ENCODE data around the gene MRTO4. TPM values are rescaled to one million over a fixed set of nuclear protein-coding genes. Genes with fewer than 3 reads are reported as not detected.

The MRTO4 gene
- total and polyA plus RNA-seq, 9 of the 15 experiments (the other 6 are each of a cell fraction or from before 2014, with no cell fraction given) = 62.0 to 173 (median 146) TPM

DNA sequence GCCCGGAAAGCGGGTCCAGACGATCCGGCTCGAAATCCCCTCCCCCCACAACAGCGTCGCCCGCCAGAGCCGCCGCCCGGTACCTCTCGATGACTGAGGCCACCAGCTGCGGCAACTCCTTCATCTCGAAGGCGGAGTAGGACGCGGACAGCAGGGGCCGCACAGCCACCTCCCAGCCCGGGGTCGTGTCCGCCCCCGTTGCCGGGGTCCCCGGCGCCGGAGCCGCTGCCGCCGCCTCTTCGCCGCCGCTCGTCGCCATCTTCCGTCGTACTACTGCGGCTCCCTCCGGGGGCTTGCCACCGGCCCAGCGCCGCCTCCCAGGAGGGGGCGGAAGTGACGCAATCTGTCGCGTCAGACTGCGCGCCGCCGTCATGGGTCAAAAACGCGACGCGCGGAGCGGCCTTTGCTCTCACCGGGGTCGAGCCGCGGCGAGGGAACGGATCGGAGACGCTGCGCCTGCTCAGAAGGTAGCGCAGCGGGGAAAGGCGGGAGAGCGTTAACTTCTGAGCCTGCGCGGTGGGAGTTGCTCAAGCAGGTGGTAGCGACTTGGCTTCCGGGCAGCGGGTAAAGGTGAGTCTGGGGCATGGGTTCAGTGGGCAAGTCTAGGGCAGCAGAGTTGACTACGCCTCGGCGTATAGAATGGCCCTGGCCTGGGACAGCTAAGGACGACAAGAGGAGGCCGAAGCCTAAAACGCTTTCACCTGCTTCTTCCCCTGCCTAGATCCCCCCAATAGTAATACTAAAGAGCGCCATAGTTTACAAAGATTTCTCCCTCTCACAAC lies 41.4 kb upstream of the MRTO4 start, which contains the start of gene UBR4 (continued):
- TF ChIP-seq, protein P1, sequence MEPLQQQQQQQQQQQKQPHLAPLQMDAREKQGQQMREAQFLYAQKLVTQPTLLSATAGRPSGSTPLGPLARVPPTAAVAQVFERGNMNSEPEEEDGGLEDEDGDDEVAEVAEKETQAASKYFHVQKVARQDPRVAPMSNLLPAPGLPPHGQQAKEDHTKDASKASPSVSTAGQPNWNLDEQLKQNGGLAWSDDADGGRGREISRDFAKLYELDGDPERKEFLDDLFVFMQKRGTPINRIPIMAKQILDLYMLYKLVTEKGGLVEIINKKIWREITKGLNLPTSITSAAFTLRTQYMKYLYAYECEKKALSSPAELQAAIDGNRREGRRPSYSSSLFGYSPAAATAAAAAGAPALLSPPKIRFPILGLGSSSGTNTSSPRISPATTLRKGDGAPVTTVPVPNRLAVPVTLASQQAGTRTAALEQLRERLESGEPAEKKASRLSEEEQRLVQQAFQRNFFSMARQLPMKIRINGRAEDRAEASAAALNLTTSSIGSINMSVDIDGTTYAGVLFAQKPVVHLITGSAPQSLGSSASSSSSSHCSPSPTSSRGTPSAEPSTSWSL (CRISPR knock-in tag; IDR thresholded peaks at IDR 0.05; ENCODE audit: borderline replicate concordance) = no peak
- TF ChIP-seq ZNF79 (CRISPR knock-in tag; IDR thresholded peaks at IDR 0.05; ENCODE audit: low read depth) (no peak), RBM34 (IDR thresholded peaks at IDR 0.05; ENCODE audit: borderline replicate concordance, insufficient read depth, low read length) (peak; percentile 95; the same call in 1 of the 2 replicates), IRF2 (CRISPR knock-in tag; IDR thresholded peaks at IDR 0.05) (no peak), SREBF1 (IDR thresholded peaks at IDR 0.05; ENCODE audit: borderline replicate concordance, low read depth, low read length) (0 out of 2 replicates have a peak, but pooled peaks have one; percentile 28), ZFX (CRISPR knock-in tag; IDR thresholded peaks at IDR 0.05) (peak; percentile 96), SUPT5H (IDR thresholded peaks at IDR 0.05) (peak; percentile 95), TAL1 (IDR thresholded peaks at IDR 0.05) (no peak), NFRKB (IDR thresholded peaks at IDR 0.05; ENCODE audit: low read depth) (peak; percentile 87), COPS2 (conservative IDR thresholded peaks at IDR 0.05) (no peak), HNRNPL (IDR thresholded peaks at IDR 0.05; ENCODE audit: low read depth, low read length) (peak; percentile 54), NCOA2 (IDR thresholded peaks at IDR 0.05; ENCODE audit: partially characterized antibody in 2 of 2) (no peak), BCL6 (CRISPR knock-in tag; IDR thresholded peaks at IDR 0.05) (no peak), CEBPG (CRISPR knock-in tag; IDR thresholded peaks at IDR 0.05) (peak; percentile 99), CEBPG (tag; conservative IDR thresholded peaks at IDR 0.05 in 1 of 2, IDR thresholded peaks at IDR 0.05 in 1 of 2) (peak; percentile 99), ZNF75A (CRISPR knock-in tag; IDR thresholded peaks at IDR 0.05) (no peak), MYBL2 (IDR thresholded peaks at IDR 0.05; ENCODE audit: low read depth) (no peak), MYBL2 (CRISPR knock-in tag; IDR thresholded peaks at IDR 0.05; ENCODE audit: borderline replicate concordance) (no peak)
- TF ChIP-seq, protein P2, sequence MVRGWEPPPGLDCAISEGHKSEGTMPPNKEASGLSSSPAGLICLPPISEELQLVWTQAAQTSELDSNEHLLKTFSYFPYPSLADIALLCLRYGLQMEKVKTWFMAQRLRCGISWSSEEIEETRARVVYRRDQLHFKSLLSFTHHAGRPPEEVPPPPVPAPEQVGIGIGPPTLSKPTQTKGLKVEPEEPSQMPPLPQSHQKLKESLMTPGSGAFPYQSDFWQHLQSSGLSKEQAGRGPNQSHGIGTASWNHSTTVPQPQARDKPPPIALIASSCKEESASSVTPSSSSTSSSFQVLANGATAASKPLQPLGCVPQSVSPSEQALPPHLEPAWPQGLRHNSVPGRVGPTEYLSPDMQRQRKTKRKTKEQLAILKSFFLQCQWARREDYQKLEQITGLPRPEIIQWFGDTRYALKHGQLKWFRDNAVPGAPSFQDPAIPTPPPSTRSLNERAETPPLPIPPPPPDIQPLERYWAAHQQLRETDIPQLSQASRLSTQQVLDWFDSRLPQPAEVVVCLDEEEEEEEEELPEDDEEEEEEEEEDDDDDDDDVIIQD (CRISPR knock-in tag; IDR thresholded peaks at IDR 0.05) = no peak
- TF ChIP-seq, protein P3, sequence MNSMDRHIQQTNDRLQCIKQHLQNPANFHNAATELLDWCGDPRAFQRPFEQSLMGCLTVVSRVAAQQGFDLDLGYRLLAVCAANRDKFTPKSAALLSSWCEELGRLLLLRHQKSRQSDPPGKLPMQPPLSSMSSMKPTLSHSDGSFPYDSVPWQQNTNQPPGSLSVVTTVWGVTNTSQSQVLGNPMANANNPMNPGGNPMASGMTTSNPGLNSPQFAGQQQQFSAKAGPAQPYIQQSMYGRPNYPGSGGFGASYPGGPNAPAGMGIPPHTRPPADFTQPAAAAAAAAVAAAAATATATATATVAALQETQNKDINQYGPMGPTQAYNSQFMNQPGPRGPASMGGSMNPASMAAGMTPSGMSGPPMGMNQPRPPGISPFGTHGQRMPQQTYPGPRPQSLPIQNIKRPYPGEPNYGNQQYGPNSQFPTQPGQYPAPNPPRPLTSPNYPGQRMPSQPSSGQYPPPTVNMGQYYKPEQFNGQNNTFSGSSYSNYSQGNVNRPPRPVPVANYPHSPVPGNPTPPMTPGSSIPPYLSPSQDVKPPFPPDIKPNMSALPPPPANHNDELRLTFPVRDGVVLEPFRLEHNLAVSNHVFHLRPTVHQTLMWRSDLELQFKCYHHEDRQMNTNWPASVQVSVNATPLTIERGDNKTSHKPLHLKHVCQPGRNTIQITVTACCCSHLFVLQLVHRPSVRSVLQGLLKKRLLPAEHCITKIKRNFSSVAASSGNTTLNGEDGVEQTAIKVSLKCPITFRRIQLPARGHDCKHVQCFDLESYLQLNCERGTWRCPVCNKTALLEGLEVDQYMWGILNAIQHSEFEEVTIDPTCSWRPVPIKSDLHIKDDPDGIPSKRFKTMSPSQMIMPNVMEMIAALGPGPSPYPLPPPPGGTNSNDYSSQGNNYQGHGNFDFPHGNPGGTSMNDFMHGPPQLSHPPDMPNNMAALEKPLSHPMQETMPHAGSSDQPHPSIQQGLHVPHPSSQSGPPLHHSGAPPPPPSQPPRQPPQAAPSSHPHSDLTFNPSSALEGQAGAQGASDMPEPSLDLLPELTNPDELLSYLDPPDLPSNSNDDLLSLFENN (IDR thresholded peaks at IDR 0.05; ENCODE audit: low read depth in 2 of 2, low read length in 2 of 2) = peak in 1 of 2 experiments; percentile 57; a peak in 2 of 4 replicates
- TF ChIP-seq, protein P4, sequence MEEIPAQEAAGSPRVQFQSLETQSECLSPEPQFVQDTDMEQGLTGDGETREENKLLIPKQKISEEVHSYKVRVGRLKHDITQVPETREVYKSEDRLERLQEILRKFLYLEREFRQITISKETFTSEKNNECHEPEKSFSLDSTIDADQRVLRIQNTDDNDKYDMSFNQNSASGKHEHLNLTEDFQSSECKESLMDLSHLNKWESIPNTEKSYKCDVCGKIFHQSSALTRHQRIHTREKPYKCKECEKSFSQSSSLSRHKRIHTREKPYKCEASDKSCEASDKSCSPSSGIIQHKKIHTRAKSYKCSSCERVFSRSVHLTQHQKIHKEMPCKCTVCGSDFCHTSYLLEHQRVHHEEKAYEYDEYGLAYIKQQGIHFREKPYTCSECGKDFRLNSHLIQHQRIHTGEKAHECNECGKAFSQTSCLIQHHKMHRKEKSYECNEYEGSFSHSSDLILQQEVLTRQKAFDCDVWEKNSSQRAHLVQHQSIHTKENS (CRISPR knock-in tag; IDR thresholded peaks at IDR 0.05) = no peak

Measured in K562 (cell line).